ENCODE measurements around the gene L3HYPDH. TPM values are rescaled to one million over a fixed set of nuclear protein-coding genes. Genes with fewer than 3 reads are reported as not detected.
"Not testable (repeated sequence)": the region's sequence is repeated elsewhere in the genome, so short reads cannot be mapped to it uniquely, and the experiment has no call there.

L3HYPDH gene
- polyA plus RNA-seq, 3 donors: 3.9 to 30.7 (median 5.3) TPM

DNA sequence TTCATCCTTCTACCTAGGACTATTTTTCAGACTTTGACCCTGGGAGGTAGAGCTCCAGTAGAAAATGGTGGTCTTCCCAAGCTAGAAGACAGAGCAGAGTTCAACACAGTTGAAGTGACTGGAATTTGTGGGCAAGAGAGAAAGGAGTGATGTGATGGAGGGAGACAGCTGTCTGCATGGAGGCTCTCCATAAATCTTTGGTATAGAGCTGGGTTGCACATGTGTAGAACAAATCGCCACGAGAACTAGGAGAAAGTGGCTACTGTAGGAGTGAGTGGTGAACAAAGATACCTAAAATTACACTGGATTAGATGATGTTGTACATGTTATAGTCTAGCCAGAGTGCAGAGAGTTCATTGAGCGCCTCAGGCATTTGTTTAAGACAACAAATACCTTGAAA is 33.5 kb downstream of the L3HYPDH start:
- Histone ChIP-seq H3K9me3 (replicated peaks in 1 of 2; ENCODE audit: control insufficient read depth in 1 of 2, insufficient read depth in 1 of 2, low read length in 2 of 2) (no peaks in the 10 kb centered on the region), H3K4me3 (replicated peaks in 1 of 3; ENCODE audit: low read depth in 2 of 3, low read length in 3 of 3) (no peak overlapping the region), H3K27me3 (ENCODE audit: control insufficient read depth in 2 of 2, insufficient read depth in 2 of 2, low read length in 2 of 2) (no peaks in the 10 kb centered on the region), H3K9ac (ENCODE audit: insufficient read depth, low read length, poor library complexity, severe bottlenecking) (no peak overlapping the region), H4K20me1 (ENCODE audit: insufficient read depth, low read length) (no peaks in the 10 kb centered on the region), H3K27ac (ENCODE audit: low read depth in 1 of 2, low read length in 2 of 2) (no peak overlapping the region), H3K4me2 (replicated peaks; ENCODE audit: extremely low read depth, low read length, poor library complexity, severe bottlenecking) (no peak overlapping the region), H3K4me1 (ENCODE audit: control insufficient read depth in 1 of 2, insufficient read depth in 2 of 2, low read length in 2 of 2) (no peaks in the 10 kb centered on the region), H3K79me2 (ENCODE audit: insufficient read depth, low read length) (no peaks in the 10 kb centered on the region), H2AFZ (ENCODE audit: insufficient read depth, low read depth, low read length, poor library complexity, severe bottlenecking) (no peak overlapping the region), H3K36me3 (replicated peaks in 1 of 2; ENCODE audit: control insufficient read depth in 1 of 2, insufficient read depth in 2 of 2, low read length in 2 of 2) (no peaks in the 10 kb centered on the region)
- WGBS (ENCODE audit: insufficient coverage): 100% methylated on average over 2 of the region's 3 CpGs
- peaks cover 0 to 5% of the 10 kb centered on the region in 2 donors for H3K36me3 Mint-ChIP-seq
- H3K9me3 Mint-ChIP-seq: no peaks in the 10 kb centered on the region
- no peak for TF ChIP-seq CTCF (IDR thresholded peaks at IDR 0.05)
- H3K4me3 Mint-ChIP-seq: no peak overlapping the region
- no peak for DNase-seq
- H3K4me1 Mint-ChIP-seq: peaks cover 6% of the 10 kb centered on the region
- intact Hi-C loops (cut with micrococcal nuclease): no loop called here
- H3K27ac Mint-ChIP-seq: no peak overlapping the region
- H3K27me3 Mint-ChIP-seq (ENCODE audit: low read depth in 3 of 3): peaks cover 0 to 3% (median 1%) of the 10 kb centered on the region in 3 donors

DNA sequence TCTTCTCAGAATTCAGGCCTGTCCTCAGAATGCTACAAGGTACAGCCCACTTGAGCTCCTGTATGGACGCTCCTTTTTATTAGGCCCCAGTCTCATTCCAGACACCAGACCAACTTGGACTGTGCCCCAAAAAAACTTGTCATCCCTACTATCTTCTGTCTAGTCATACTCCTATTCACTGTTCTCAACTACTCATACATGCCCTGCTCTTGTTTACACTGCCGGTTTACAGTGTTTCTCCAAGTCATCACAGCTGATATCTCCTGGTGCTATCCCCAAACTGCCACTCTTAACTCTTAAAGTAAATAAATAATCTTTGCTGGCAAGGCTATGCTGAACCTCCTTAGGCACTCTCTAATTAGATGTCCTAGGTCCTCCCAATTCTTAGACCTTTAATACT is 35.5 kb downstream of the L3HYPDH start:
- H3K9me3 ChIP-seq (replicated peaks in 1 of 2; ENCODE audit: control insufficient read depth in 1 of 2, insufficient read depth in 1 of 2, low read length in 2 of 2); H3K27ac ChIP-seq (ENCODE audit: low read depth in 1 of 2, low read length in 2 of 2); DNase-seq; H3K36me3 ChIP-seq (replicated peaks in 1 of 2; ENCODE audit: control insufficient read depth in 1 of 2, insufficient read depth in 2 of 2, low read length in 2 of 2); H3K9ac ChIP-seq (ENCODE audit: insufficient read depth, low read length, poor library complexity, severe bottlenecking); H3K36me3 Mint-ChIP-seq; H3K4me1 ChIP-seq (ENCODE audit: control insufficient read depth in 1 of 2, insufficient read depth in 2 of 2, low read length in 2 of 2); H3K27me3 ChIP-seq (ENCODE audit: control insufficient read depth in 2 of 2, insufficient read depth in 2 of 2, low read length in 2 of 2); H3K27ac Mint-ChIP-seq; H3K4me1 Mint-ChIP-seq; H3K4me2 ChIP-seq (replicated peaks; ENCODE audit: extremely low read depth, low read length, poor library complexity, severe bottlenecking); H2AFZ ChIP-seq (ENCODE audit: insufficient read depth, low read depth, low read length, poor library complexity, severe bottlenecking); intact Hi-C loops (cut with micrococcal nuclease); H4K20me1 ChIP-seq (ENCODE audit: insufficient read depth, low read length); H3K9me3 Mint-ChIP-seq; H3K27me3 Mint-ChIP-seq (ENCODE audit: low read depth in 3 of 3); H3K4me3 Mint-ChIP-seq; H3K4me3 ChIP-seq (replicated peaks in 1 of 3; ENCODE audit: low read depth in 2 of 3, low read length in 3 of 3); H3K79me2 ChIP-seq (ENCODE audit: insufficient read depth, low read length): not testable (repeated sequence)
- WGBS (ENCODE audit: insufficient coverage): no CpG with 5 or more reads among the region's 2 CpGs

All from CD14-positive monocyte (primary cell).